ENCODE results near the gene MYL6. TPM values are rescaled to one million over a fixed set of nuclear protein-coding genes. Genes with fewer than 3 reads are reported as not detected.
A peak's percentile ranks its signal among the peaks of the same experiment; 100 is the strongest.
"Not testable (repeated sequence)": the region's sequence is repeated elsewhere in the genome, so short reads cannot be mapped to it uniquely, and the experiment has no call there.

MYL6 gene
- total RNA-seq, 1 experiment from 2014 or later = 1,658 TPM

DNA sequence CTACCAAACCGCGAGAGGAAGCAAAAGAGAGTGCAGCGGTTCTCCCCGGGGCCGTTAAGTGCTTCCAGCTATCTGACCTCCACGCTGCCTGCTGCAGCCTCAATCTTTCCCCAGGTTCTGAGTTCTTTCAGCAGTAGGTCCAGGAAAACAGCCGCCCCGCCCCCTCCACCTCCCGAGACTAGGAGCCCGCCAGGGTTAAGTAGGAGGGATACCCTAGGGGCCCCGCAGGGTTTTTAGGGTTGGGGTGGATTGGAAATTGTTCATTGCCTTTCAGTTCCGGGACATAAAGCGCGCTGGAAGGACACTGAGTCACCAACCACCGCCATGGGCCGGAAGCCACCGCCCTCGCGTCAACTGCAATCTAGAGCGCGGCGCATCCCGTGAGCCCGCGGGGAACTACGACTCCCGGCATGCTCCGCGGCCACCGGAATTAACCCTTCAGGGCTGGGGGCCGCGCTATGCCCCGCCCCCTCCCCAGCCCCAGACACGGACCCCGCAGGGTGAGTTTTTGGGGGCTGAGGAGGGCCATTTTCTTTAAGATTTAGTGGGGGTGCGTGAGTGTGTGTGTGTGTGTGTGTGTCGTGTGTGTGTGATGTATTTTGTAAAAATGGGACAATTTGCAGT lies 5.9 kb upstream of the MYL6 start, which contains the start of gene MYL6B:
TSS of gene MYL6B (plus strand) at position 456 of the 624 bp plus-strand sequence. CDS start 1,332 bp downstream, outside the sequence.
- H3K27me3 ChIP-seq = no peaks in the 10 kb centered on the region
- H3K36me3 ChIP-seq = peaks cover 10% of the 10 kb centered on the region
- peak within 1 kb of the TSS; percentile 65 for H3K4me3 ChIP-seq
- no peaks in the 10 kb centered on the region for H3K9me3 ChIP-seq
- DNase-seq = peak; percentile 95

DNA sequence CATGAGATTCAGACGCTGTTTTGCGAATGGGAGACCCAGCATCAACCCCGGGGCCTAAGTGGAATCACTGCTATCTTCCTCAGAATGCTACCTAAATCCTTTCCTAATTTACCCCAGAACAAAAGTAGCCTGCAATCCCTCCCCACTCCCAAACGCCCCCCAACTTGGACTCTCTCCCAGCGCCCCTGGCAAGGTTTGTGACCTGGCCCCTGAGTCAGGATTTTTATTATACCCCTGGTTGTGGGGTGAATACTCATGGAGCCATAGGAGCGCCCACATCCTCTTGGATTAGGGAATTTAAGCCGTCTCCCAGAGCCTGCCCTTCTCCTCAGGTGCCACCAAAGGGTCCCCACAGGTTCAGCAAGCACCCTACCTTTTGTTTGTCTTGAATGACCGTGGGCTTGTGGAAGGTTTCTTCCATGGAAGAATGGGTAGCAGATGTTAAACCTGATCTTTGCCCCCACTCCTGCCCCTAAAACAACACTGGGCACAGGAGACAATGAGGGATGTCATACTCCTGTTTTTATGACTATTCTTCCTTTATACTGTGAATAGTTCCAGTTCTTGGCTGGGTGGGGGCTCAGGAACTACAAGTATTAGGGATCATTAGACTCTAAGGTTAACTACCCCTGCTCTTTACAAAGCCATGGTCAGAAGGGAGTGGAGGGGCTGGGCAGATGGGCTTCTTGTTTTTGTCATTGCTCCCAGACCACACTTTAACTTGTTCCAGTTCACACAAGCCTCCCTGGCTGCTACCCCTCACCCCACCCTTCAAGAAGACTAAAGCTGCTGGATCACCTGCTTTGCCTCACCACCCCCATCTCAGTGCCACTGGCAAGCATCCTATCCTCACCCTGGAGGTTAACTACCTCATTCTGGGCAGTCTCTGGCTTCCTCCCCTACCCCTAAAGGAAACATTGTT lies 5.1 kb upstream of the MYL6 start:
- no peak for DNase-seq
- no peaks in the 10 kb centered on the region for H3K9me3 ChIP-seq
- peak overlapping the region; percentile 65 for H3K4me3 ChIP-seq
- H3K36me3 ChIP-seq = peaks cover 10% of the 10 kb centered on the region
- no peaks in the 10 kb centered on the region for H3K27me3 ChIP-seq

DNA sequence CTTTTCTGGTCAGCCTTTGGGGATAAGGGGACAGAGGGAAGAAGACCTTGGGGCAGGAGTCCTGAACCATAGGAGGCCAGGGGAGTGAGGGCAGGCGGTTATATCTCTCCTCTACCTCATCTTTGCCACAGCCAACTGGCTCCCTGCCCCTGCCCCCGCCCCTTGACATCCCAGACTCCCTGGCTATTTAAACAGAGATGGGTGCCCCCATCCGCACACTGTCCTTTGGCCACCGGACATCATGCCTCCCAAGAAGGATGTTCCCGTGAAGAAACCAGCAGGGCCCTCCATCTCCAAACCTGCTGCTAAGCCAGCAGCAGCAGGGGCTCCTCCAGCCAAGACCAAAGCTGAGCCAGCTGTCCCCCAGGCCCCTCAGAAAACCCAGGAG lies 4.5 kb upstream of the MYL6 start:
- peaks cover 12% of the 10 kb centered on the region for H3K36me3 ChIP-seq
- DNase-seq = no peak
- no peaks in the 10 kb centered on the region for H3K27me3 ChIP-seq
- no peak overlapping the region; the same call in 1 of the 2 replicates for H3K4me3 ChIP-seq
- no peaks in the 10 kb centered on the region for H3K9me3 ChIP-seq

DNA sequence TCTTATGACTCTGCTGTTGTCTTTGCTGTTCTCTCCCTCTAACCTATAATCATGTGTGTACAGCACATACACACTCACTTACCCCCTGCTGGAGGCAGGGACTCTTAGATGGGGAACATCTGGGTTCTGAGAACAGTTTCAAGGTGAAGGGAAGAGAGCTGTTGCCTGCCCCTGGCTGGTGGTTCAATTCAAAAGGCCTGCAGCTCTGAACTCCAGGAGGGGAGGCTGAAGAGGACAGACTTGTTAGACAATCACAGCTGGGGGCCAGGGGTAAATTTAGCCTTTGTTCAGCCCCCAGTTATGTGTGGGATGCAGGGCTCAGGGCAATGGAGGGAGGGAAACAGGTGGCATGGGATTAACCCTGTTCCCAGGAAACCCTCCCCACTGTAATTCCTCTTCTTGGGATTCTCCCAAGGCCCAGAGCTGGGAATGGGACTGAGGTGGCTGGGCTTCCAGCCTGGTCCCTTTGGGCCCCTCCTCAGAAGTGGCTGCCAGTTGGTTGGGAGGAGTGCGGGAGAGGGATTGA lies 3.9 kb upstream of the MYL6 start:
- no peak overlapping the region for H3K4me3 ChIP-seq
- no peaks in the 10 kb centered on the region for H3K27me3 ChIP-seq
- H3K36me3 ChIP-seq = peaks cover 18% of the 10 kb centered on the region
- DNase-seq = no peak
- H3K9me3 ChIP-seq = no peaks in the 10 kb centered on the region

DNA sequence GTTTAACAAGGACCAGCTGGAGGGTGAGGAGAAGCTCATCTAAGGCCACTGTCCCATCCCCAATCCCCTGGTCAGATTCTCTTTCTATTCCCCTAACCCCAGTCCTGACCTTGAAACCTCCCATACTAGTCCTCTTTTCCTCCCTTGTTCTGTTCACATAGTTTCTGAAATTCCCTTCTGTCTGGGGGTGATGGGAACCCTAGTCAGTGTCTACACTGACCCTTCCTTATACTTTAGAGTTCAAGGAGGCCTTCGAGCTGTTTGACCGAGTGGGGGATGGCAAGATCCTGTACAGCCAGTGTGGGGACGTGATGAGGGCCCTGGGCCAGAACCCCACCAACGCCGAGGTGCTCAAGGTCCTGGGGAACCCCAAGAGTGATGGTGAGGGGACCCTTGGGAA lies 3.3 kb upstream of the MYL6 start:
- Histone ChIP-seq H3K36me3 (peaks cover 23% of the 10 kb centered on the region), H3K4me3 (no peak overlapping the region), H3K9me3 (no peaks in the 10 kb centered on the region), H3K27me3 (no peaks in the 10 kb centered on the region)
- no peak for DNase-seq

DNA sequence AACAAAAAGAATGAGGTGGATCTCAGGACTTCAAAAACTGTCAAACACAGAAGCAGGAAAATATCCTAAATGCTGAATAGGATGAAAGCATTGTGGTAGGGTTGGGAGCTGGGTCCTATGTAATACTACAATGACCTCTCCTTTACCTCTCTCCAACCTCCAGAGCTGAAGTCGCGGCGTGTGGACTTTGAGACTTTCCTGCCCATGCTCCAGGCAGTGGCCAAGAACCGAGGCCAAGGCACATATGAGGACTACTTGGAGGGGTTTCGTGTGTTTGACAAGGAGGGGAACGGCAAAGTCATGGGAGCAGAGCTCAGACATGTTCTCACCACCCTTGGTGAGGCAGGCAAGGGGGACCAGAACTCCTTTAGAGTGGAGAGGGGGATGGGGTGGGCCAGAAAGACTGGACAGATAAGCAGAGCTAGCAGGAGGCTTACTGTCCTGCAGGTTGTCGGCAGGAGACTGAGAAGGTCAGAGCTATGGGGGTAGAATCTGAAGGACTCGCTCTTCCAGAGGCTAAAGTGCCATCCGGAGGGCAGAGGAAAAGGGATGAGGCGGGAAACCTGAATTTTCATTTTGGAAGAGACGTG lies 2.8 kb upstream of the MYL6 start:
- H3K36me3 ChIP-seq = peaks cover 29% of the 10 kb centered on the region
- H3K4me3 ChIP-seq = no peak overlapping the region
- H3K9me3 ChIP-seq = no peaks in the 10 kb centered on the region
- H3K27me3 ChIP-seq = no peaks in the 10 kb centered on the region
- no peak for DNase-seq

DNA sequence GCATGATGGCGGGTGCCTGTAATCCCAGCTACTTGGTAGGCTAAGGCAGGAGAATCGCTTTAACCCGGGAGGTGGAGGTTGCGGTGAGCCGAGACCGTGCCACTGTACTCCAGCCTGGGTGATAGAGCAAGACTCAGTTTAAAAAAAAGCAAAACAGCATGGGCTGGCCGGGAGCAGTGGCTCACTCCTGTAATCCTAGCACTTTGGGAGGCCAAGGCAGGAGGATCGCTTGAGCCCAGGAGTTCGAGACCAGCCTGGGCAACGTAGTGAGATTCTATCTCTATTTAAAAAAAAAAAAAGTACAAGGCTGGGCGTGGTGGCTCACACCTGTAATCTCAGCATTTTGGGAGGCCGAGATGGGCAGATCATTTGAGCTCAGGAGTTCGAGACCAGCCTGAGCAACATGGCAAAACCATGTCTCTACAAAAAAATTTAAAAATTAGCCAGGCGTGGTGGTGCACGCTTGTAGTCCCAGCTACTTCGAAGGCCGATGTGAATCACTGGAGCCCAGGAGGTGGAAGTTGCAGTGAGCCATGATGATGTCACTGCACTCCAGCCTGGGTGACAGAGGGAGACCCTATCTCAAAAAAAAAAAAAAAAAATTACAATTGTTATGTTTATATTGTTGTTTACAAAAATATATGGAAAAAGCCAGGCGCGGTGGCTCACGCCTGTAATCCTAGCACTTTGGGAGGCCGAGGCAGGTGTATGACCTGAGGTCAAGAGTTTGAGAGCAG lies 1.5 kb upstream of the MYL6 start:
- H3K9me3 ChIP-seq, DNase-seq, H3K27me3 ChIP-seq, H3K4me3 ChIP-seq: not testable (repeated sequence)
- H3K36me3 ChIP-seq = peaks cover 42% of the 10 kb centered on the region

DNA sequence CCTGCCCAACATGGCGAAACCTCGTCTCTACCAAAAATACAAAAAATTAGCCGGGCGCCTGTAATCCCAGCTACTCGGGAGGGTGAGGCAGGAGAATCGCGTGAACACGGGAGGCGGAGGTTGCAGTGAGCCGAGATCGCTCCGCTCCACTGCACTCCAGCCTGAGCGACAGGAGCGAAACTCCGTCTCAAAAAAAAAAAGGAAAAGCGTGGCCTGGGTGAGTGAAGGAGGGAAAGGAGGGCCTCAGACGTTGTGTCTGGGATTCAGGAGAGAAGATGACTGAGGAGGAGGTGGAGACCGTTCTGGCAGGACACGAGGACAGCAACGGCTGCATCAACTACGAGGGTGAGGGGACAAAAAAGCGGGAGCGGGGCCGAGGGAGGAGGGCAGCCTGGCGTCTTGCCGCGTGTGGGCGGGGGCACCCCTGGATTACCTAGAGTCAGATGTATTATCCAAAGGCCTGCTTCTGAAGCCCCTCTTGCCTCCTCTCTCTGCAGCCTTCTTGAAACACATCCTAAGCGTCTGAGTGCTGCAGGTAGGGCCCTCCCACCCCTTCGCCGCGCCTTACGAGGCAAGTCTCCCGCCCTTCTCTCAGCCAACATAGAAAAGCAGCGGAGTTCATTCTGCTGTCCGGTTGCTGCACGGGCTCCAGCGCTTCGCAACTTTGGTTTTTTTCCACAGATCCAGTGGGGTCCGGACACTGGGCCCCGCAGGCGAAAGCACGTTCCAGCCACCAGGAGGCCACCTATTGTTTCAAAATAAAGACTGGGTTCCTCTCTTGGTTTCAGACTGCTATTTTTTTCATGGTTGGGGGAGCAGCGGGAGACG lies 744 bp upstream of the MYL6 start:
- peak; percentile 82 for DNase-seq
- Histone ChIP-seq H3K4me3 (peak overlapping the region; percentile 78), H3K36me3 (peaks cover 47% of the 10 kb centered on the region), H3K9me3 (no peaks in the 10 kb centered on the region), H3K27me3 (no peaks in the 10 kb centered on the region)

DNA sequence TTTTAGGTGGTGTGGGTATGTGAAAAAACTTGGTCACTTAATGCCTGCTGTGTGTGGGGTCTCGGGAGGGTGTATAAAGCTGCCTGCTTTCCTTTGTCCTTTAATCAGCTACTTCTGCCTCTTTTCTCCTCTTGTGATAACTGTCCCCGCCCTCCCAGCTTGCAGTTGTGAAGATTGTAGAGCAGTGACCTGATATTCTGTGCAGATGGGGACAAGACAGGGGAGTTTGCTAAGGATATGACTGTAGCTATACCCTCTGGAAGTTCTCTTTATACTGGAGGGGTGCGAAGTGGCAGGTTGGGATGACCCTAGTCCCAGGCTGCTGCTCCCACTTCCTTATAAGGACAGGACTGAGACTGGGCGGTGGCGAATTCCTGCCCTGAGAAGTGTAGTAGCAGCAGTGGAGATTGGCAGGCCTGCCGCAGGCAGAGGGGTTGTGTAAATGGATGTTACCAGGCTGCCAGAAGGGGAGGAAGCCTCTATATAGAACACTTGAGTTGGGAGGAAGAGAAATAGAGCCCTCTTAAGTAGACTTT lies 835 bp downstream of the MYL6 start:
- peaks cover 59% of the 10 kb centered on the region for H3K36me3 ChIP-seq

DNA sequence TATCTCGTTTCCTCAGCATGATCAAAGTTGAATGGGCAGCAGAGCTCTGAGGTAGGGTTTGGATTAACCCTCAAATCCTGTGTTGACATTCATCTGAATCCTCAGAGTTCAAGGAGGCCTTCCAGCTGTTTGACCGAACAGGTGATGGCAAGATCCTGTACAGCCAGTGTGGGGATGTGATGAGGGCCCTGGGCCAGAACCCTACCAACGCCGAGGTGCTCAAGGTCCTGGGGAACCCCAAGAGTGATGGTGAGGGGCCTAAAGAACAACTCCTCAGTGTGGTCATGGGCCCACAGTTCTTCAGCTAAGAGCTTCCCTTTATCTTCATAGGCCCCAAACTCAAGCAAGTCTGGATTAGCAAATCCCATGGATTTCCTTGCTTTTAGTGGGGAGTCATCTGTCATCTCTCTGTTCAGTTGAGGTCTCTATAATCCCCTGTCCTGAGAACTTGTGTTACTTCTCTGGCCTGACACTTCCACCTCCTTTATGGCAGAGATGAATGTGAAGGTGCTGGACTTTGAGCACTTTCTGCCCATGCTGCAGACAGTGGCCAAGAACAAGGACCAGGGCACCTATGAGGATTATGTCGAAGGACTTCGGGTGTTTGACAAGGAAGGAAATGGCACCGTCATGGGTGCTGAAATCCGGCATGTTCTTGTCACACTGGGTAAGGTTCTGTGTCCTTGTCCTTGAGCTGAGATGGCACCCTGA lies 1.5 kb downstream of the MYL6 start:
- peak overlapping the region; percentile 78 for H3K4me3 ChIP-seq
- DNase-seq = no peak
- no peaks in the 10 kb centered on the region for H3K27me3 ChIP-seq
- H3K36me3 ChIP-seq = peaks cover 59% of the 10 kb centered on the region
- no peaks in the 10 kb centered on the region for H3K9me3 ChIP-seq

More for the DNA sequence above, 835 bp downstream of the MYL6 start:
- peak; percentile 64 for DNase-seq
- Histone ChIP-seq H3K4me3 (peak overlapping the region; percentile 78), H3K27me3 (no peaks in the 10 kb centered on the region), H3K9me3 (no peaks in the 10 kb centered on the region)

DNA sequence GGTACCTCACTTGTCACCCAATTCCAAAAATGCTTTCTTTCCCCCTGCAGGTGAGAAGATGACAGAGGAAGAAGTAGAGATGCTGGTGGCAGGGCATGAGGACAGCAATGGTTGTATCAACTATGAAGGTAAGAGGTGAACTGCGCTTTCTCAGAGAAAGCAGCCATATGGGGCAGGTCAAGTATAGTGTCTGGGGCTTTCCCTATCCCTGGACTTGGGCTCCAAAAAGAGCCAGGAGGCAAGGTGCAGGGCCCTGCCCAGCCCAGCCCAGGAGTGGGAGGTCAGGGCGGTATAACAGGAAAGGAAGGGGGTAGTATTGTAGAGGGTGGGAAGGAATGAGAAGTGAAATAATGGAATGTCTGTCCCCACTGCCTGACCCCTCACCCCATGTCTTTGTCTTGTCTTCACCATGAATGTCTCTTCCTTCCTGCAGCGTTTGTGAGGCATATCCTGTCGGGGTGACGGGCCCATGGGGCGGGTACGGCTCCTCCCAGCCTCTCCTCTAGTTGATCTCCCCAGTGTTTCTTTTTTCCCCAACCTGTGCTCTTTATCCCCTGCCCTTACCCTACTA lies 2.1 kb downstream of the MYL6 start:
- Histone ChIP-seq H3K9me3 (no peaks in the 10 kb centered on the region), H3K27me3 (no peaks in the 10 kb centered on the region), H3K36me3 (peaks cover 61% of the 10 kb centered on the region), H3K4me3 (peak overlapping the region; percentile 78)
- DNase-seq = no peak

DNA sequence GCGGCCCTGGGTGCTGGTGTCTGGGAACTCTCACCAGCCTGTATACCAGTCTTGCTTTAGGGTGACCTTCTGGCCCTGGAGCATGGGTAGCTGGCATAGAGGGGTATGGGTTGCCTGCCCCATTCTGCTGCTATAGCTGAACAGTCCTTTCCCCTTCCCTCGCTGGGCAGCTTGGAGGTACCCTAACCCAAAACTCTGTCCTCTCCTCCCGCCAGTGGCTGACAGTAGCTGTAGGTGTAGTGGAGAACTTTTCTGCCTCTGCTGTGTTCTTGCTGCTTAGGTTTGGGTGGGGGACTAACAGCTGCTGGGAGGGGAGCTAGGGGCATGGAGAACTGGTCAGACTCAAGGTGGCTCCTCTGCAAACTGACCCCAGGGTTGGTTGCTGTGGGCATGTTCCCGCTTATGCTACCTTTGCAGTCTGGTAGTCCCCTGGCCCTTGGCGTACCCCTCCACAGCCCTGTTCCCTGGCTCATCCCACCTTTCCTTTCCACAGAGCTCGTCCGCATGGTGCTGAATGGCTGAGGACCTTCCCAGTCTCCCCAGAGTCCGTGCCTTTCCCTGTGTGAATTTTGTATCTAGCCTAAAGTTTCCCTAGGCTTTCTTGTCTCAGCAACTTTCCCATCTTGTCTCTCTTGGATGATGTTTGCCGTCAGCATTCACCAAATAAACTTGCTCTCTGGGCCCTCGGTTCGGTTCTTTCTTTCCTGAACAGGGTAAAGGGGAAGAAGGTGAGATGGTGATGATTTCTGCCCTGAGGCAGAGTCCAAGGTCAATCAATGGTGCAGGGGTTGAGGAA lies 2.9 kb downstream of the MYL6 start:
- no peaks in the 10 kb centered on the region for H3K9me3 ChIP-seq
- H3K4me3 ChIP-seq = no peak overlapping the region
- no peak for DNase-seq
- H3K27me3 ChIP-seq = no peaks in the 10 kb centered on the region
- peaks cover 61% of the 10 kb centered on the region for H3K36me3 ChIP-seq

DNA sequence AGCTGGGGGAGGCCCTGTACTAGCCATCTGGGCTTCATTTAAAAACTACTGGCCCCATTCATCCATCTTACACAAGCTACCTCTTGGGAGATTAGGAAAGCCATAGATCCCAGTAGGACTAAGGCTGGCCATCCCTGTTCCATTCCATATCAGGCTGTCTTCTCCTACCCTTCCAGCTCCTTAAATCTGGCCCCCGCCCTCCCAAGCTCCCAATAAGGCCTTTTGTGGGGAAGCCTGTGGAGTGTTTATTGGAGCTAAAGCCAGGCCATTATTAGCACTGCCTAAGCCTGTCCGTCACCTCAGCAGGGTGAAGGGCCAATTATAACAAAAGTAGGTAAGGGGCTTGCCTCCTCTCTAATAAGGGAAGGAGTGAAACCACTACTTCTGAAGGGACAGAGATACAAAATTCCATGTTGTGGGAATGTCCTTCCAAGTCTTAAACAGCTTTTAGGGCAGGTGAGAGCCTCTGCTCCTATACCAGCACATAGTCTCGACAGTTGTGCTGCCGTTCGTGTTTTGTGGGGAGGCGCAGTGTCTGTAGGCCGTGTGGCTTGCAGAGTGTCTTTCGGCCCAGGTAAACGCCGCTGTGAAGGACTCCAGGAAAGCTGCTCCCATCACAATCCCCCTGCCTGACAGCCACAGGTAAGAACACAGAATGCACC lies 3.7 kb downstream of the MYL6 start:
- Histone ChIP-seq H3K4me3 (no peak overlapping the region), H3K27me3 (no peaks in the 10 kb centered on the region), H3K36me3 (peaks cover 63% of the 10 kb centered on the region), H3K9me3 (no peaks in the 10 kb centered on the region)
- no peak for DNase-seq

Measured in MG63 (cell line).